Aorta (tissue), 5 donors: ENCODE data around the gene RFX4. TPM values are rescaled to one million over a fixed set of nuclear protein-coding genes. Genes with fewer than 3 reads are reported as not detected.

Experiments
- ATAC-seq: fragments of 200-7000 bp; cut with Tn5 transposase; one replicate; pipeline ENCODE4 v1.9.1; 2022; ENCODE audit warnings: moderate library complexity; ENCODE audit not compliant: low FRiP score
- DNase-seq, 2 donors: peaks; one replicate each; pipeline ENCODE4 v3.0.0-alpha.2; 2020
- H3K27ac ChIP-seq, 2 donors: one replicate each; pipeline ENCODE4 v1.5.1; 2013; ENCODE audit warnings: low read length in 2 of 2, mild to moderate bottlenecking in 2 of 2, moderate library complexity in 2 of 2, control low read depth in 1 of 2, inconsistent platforms in 1 of 2, low read depth in 1 of 2
- H3K27me3 ChIP-seq, 2 donors: one replicate each; pipeline ENCODE4 v1.6.1; 2013; ENCODE audit warnings: control low read depth in 1 of 2, low read length in 1 of 2, mild to moderate bottlenecking in 1 of 2, moderate library complexity in 1 of 2; ENCODE audit not compliant: insufficient read depth in 2 of 2, control insufficient read depth in 1 of 2
- H3K36me3 ChIP-seq, 2 donors: one replicate each; pipeline ENCODE4 v1.6.1; 2013; ENCODE audit warnings: control low read depth in 1 of 2, low read length in 1 of 2, mild to moderate bottlenecking in 1 of 2; ENCODE audit not compliant: insufficient read depth in 2 of 2, control insufficient read depth in 1 of 2
- H3K4me1 ChIP-seq, 2 donors: one replicate each; pipeline ENCODE4 v1.6.1; 2013; ENCODE audit warnings: low read length in 2 of 2, control low read depth in 1 of 2, mild to moderate bottlenecking in 1 of 2, moderate library complexity in 1 of 2; ENCODE audit not compliant: insufficient read depth in 2 of 2, control insufficient read depth in 1 of 2
- H3K4me3 ChIP-seq, 2 donors: one replicate each; pipeline ENCODE4 v1.5.1; 2013; ENCODE audit warnings: low read length in 2 of 2, control low read depth in 1 of 2, mild to moderate bottlenecking in 1 of 2
- H3K9me3 ChIP-seq: one replicate; pipeline ENCODE4 v1.6.1; 2013; ENCODE audit warnings: mild to moderate bottlenecking, low read length; ENCODE audit not compliant: control insufficient read depth
- WGBS, 2 donors: extraction: QIAGEN DNeasy Blood & Tissue Kit; methylation state at CpG; one replicate each; pipeline ENCODE4 v1.1.7; 2013; 5-methylcytosine and 5-hydroxymethylcytosine counted together
- intact Hi-C, 2 donors: fragments of 100-400 bp; cut with DNase I; formaldehyde crosslinking; loops; one replicate each; pipeline versions ENCODE4 v1.14.2 to v1.15.0; 2022
- polyA plus RNA-seq, 2 donors: library from polyadenylated mRNA; stranded (reverse); fragments of 200-250 nt; gene quantifications; one replicate each; pipeline ENCODE4 v1.2.3, GENCODE V29; 2013
- total RNA-seq, 2 donors: library from RNA; stranded (reverse); fragmentation: NEBNext Ultra II Directional; extraction: Animal tissue kit (Norgen Biotek cat#: 25700); gene quantifications; one replicate each; pipeline ENCODE4 v1.2.1, GENCODE V29; 2021
- donor health status: healthy with polysubstance abuse.
- donor health status: Bipolar disorder and iron deficiency.
- donor health status: DM: no; HTN: no; CAD: no.
- donor health status: DM: no; HTN: no; CAD: no.
- donor health status: DM: yes; HTN: yes; CAD: no.

The RFX4 gene
- total and polyA plus RNA-seq, 4 donors = not detected

DNA sequence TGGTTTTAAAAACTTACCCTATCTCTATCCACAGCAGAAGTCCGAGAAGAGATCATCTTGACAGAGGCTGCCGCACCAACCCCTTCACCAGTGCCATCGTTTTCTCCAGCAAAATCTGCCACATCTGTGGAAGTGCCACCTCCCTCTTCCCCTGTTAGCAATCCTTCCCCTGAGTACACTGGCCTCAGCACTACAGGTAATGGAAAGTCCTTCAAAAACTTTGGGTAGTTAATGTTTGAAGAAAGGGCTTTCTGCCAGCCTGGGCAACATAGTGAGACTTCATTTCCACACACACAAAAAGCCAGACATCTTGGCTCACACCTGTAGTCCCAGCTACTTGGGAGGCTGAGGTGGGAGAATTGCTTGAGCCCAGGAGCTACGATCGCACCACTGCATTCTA is 150.1 kb downstream of the RFX4 start:
- no peaks in the 10 kb centered on the region for H3K27me3 ChIP-seq
- no peaks in the 10 kb centered on the region for H3K4me1 ChIP-seq
- no peak for DNase-seq
- H3K4me3 ChIP-seq = no peak overlapping the region
- no peak for ATAC-seq
- H3K27ac ChIP-seq = no peak overlapping the region
- no peaks in the 10 kb centered on the region for H3K36me3 ChIP-seq
- intact Hi-C loops = no loop called here
- H3K9me3 ChIP-seq = no peaks in the 10 kb centered on the region
- WGBS, 2 donors = 95 to 97% methylated on average over 5 of the region's 5 CpGs

- Histone ChIP-seq H3K4me1 (no peaks in the 10 kb centered on the region), H3K36me3 (no peaks in the 10 kb centered on the region), H3K27me3 (no peaks in the 10 kb centered on the region), H3K4me3 (no peak overlapping the region), H3K9me3 (no peaks in the 10 kb centered on the region), H3K27ac (no peak overlapping the region)
- 90 to 97% methylated on average over 4 of the region's 4 CpGs for WGBS, 2 donors
- intact Hi-C loops = no loop called here
- ATAC-seq = no peak
- no peak for DNase-seq
Observed at GRCh38 chr12:106733660-106734059, 150.9 kb downstream of the RFX4 start.

DNA sequence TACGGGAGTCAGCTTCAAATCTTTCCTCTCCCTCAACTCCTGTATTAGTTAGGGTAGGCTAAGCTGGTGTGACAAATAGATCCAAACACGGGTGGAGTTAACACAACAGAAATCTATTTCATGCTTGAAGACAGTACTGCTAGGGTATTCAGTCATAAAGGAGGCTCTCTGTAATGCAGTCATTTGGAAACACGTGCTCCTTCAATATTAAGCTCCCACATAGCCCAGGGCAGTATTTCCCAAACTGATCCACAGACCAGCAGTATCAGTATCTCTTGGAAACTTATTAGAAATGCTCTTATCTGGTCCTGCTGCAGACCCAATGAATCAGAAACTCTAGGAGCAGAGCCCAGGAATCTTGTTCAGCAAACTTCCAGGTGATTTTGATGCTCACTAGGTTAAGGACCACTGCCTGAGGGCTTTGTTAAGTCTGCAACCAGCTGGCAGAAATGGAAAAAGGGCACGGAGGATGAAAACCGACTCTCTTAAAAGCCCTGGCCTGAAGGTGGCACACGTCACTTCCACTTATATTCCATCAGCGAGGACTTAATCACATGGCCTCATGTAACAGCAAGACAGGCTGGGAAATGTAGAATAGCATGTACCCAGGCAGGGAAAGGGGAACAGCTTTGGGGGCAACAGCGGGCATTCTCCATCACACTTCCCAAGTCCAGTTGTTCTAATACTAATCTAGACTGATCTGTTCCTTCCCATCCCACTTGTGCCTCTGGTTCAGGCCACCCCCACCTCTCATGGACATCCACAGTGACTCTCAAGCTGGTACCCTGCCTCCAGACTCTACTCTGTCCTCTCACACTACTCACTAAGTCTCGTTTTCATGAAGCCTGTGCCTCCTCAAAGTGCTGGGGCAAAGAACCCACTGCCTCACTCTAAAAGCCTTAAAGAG is 153.5 kb downstream of the RFX4 start:
- no peaks in the 10 kb centered on the region for H3K9me3 ChIP-seq
- H3K27me3 ChIP-seq = no peaks in the 10 kb centered on the region
- H3K36me3 ChIP-seq = no peaks in the 10 kb centered on the region
- no peak overlapping the region for H3K4me3 ChIP-seq
- H3K27ac ChIP-seq = no peak overlapping the region
- ATAC-seq = no peak
- no peaks in the 10 kb centered on the region for H3K4me1 ChIP-seq
- intact Hi-C loops = no loop called here
- WGBS, 2 donors = 74 to 76% methylated on average over 9 of the region's 9 CpGs
- no peak for DNase-seq

DNA sequence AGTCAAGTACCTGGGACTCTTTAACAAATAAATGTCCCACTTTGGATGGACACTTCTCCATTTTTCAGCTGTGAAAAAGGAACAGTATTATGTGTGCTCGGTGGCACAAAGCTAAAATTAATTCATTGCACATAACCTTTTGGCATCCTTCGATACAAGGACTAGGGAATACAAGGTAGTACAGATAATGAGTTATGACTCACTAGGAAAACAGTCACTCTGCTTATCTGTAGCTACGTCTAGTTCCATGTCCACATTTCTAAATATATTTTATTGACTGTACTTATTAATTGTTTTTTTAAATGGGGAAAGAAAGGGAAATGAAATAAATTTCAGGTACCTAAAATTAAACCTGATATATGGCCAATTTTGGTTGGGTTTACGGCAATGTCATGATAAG is 156.5 kb downstream of the RFX4 start:
- Histone ChIP-seq H3K27ac (no peak overlapping the region), H3K4me1 (no peaks in the 10 kb centered on the region), H3K9me3 (no peaks in the 10 kb centered on the region), H3K36me3 (no peaks in the 10 kb centered on the region), H3K4me3 (no peak overlapping the region), H3K27me3 (no peaks in the 10 kb centered on the region)
- intact Hi-C loops = no loop called here
- 5 to 11% methylated on average over 4 of the region's 4 CpGs for WGBS, 2 donors
- DNase-seq (no peak), ATAC-seq (no peak)

GRCh38 chr12:106739815-106740530 is 157.2 kb downstream of the RFX4 start:
- intact Hi-C loops = no loop called here

DNA sequence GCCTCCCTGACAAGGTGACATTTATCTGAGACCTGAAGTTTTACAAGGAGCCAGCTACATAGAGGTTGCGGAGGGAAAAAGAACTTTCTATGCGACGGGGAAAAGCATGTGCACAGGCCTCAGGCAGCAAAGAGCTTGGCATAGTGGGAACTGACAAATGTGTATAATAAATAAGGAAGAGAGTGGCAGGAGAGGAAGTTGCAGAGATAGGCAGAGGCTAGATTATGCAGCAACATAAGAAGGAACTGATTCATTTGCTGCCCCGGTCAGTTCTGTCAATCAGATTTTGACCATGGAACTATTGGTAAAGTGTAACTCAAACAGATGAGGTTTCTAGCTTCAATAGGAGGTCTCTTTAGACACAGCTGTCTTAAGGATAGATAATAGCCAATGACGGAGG is 158.0 kb downstream of the RFX4 start:
- WGBS, 2 donors = 89 to 91% methylated on average over 5 of the region's 5 CpGs
- intact Hi-C loops = no loop called here
- Histone ChIP-seq H3K27ac (no peak overlapping the region), H3K27me3 (no peaks in the 10 kb centered on the region), H3K4me3 (no peak overlapping the region), H3K36me3 (no peaks in the 10 kb centered on the region), H3K4me1 (no peaks in the 10 kb centered on the region), H3K9me3 (no peaks in the 10 kb centered on the region)
- ATAC-seq (no peak), DNase-seq (no peak)

More at GRCh38 chr12:106739815-106740530, 157.2 kb downstream of the RFX4 start:
- H3K4me3 ChIP-seq = no peak overlapping the region
- no peaks in the 10 kb centered on the region for H3K36me3 ChIP-seq
- ATAC-seq (no peak), DNase-seq (no peak)
- H3K27me3 ChIP-seq = no peaks in the 10 kb centered on the region
- H3K9me3 ChIP-seq = no peaks in the 10 kb centered on the region
- no peak overlapping the region for H3K27ac ChIP-seq
- WGBS, 2 donors = 61 to 62% methylated on average over 10 of the region's 10 CpGs
- H3K4me1 ChIP-seq = no peaks in the 10 kb centered on the region

DNA sequence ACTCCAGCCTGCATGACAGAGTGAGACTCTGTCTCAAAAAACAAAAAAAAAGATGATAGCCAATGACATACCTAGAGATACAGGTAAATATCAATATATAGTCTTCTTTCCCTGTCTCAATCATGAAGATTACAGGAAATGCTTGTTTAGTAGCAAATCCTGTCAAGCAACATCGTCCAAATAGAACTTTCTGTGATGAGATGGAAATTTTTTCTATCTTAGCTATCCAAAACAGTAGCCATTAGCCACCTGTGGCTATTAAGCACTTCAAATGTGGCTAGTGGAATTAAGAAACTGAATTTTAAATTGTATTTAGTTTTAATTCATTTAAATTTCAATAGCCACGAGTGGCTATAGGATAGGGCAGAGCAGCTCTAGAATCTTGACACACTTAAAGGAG is 158.4 kb downstream of the RFX4 start:
- no peaks in the 10 kb centered on the region for H3K4me1 ChIP-seq
- H3K9me3 ChIP-seq = no peaks in the 10 kb centered on the region
- H3K4me3 ChIP-seq = no peak overlapping the region
- ATAC-seq = no peak
- no peaks in the 10 kb centered on the region for H3K27me3 ChIP-seq
- H3K27ac ChIP-seq = no peak overlapping the region
- intact Hi-C loops = no loop called here
- 93 to 100% methylated on average over 2 of the region's 2 CpGs for WGBS, 2 donors
- no peak for DNase-seq
- no peaks in the 10 kb centered on the region for H3K36me3 ChIP-seq

- no peaks in the 10 kb centered on the region for H3K9me3 ChIP-seq
- no peaks in the 10 kb centered on the region for H3K4me1 ChIP-seq
- no peak for ATAC-seq
- intact Hi-C loops = no loop called here
- no peaks in the 10 kb centered on the region for H3K27me3 ChIP-seq
- no peak overlapping the region for H3K4me3 ChIP-seq
- no peak for DNase-seq
- no peaks in the 10 kb centered on the region for H3K36me3 ChIP-seq
- H3K27ac ChIP-seq = no peak overlapping the region
- WGBS, 2 donors = 56 to 61% methylated on average over 8 of the region's 8 CpGs
Observed at GRCh38 chr12:106743270-106743988, 160.6 kb downstream of the RFX4 start.
